HG03135 (cell line): ENCODE measurements around the gene ADGRG6.
"Not testable (repeated sequence)": the region's sequence is repeated elsewhere in the genome, so short reads cannot be mapped to it uniquely, and the experiment has no call there.

Experiments used
- ATAC-seq: cut with Tn5 transposase; IDR thresholded peaks from one replicate; pipeline ENCODE4 v1.9.1; 2021; ENCODE audit warnings: mild to moderate bottlenecking, moderate library complexity; ENCODE audit not compliant: unreplicated experiment

The ADGRG6 gene

DNA sequence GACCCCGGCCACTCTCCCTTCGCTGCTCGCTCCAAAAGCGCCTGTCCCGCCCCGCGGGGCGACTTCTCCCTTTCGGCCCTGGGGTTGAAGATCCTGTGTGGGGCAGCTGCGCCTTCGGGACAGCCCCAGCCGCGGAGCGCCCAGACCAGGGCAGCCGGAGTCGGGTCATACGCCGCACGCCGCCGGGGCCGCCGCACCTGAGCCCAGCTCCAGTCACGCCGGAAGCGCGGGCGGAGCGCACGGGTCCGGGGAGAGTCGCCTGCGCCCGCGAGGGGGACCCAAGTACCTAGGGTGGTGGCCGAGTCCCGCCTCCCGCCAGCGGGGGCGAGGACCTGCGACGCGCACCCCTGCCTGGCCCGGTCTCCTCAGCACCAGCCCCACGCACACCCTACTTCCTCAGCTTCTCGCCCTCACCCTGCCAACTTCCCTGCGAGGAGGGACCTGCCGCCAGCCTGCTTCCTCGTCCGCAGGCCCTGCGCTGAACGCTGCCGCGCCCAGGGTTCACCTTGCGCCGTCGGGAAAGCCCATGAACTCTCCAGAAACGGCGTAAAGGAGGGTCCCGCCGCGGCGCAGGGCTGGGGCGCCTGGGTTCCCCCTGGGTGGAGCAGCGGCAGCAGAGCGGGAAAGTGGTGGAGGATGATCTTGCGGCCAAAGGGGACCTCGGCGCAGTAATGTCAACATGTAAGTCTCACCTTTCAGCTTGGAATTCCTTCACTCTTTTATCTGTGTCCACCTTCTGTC lies at the start of gene ADGRG6:
ADGRG6 (plus strand) TSS at position 357 of the 741 bp plus-strand sequence; CDS start at position 680, 323 bp downstream.
- ATAC-seq = peak; percentile 88

DNA sequence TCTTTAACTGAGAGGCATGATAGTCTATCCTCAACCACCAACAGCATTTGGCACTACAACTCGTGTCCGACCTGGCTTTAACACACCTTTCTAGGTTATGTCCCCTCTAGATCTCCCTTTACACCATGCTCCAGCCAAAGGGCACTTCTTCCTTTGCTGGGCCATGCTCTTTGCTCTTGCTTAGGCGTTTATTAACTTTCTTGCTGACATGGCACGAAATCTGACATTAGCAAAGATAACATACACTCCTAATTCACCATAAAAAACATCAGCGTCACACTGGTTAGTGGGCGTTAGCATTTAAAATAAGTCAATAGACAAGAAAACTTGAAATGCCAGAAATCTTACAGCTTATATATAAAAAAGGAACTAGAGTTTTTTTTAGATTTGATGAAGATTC lies 47.3 kb upstream of the ADGRG6 start:
- ATAC-seq = no peak

DNA sequence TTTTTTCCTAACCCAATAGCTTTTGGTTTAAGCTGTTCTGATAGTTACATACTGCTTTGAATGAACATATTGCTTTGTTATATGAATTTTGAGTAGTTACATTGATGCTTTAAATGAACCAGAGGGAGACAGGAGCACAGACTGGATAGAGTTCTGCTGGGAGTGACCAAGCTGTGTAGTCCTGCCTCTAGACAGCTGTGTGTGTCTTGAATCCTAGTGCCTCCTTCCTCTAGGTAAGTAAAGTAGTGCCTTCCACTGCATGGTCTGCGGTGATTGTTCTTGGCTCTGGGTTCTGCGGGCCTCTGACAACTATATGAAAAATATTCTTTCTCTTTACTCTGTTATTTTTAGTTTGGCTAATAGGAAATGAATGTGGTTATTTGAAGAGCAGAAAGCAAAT lies 46.0 kb upstream of the ADGRG6 start:
- ATAC-seq = no peak

DNA sequence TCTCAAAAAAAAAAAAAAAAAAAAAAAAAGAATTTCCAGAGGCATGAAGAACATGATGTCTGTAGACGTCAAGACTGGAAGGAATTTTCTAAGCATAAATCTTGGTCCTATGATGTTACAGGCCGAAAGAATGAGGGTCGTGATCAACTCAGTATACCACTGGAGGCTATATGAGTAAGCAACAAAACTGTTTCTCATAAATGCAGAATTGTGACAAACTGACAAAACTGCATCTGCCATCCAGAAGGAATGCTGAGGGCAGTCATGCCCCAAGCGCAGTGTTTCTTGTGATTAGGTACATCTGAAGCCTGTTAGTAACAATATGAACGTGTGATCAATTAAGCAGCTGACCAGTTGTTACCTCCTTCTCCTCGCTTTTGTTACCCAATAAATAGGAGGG lies 43.5 kb upstream of the ADGRG6 start:
- ATAC-seq = no peak

DNA sequence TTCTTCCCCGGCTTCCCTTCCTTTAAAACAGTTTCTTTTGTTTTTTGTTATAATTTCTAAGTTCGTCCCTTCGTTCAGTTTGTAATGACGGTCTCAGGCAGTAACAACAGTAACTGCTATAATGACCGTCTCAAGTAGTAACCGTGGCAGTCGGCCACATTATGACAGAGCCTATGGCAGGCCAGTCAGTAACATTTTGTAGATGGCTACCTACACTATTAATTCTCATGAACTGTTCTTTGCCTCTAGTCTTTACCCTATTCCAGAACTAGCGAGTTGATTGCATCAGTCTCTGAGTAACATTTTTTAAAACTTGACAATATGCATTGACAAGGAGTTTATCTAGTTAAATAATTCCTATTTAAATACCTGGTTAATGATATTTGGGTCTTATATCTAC lies 43.0 kb upstream of the ADGRG6 start:
- no peak for ATAC-seq

DNA sequence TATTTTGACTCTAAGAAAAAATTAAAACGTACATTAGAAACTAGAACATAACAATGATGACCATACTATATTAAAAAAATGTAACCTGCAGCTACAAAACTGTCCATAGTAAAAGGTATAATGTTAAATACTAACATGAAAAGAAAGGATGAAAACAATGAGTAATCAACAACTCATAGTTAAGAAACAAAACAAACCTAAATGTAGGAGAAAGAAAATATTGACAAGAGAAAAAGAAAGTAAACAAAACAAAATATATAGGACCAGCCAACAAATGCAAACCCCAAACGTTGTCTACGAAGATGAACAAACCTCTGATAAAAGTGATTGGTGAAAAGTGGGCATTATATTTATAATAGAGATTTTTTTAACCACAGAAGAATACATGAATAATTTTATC lies 41.1 kb upstream of the ADGRG6 start:
- ATAC-seq = no peak

DNA sequence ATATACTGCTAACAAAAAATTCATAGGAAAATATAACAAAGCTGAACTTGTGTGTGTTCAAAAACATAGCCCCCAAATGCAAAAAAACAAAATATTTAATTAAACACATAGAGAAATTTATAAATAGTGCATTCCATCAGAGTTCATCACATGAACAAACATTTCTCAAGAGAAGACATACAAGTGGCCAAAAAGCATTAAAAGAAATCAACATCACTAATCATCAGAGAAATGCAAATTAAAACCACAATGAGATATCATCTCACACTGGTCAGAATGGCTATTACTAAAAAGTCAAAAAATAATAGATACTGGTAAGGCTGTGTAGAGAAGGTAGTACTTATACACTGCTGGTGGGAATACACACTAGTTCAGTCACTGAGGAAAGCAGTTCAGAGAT lies 39.6 kb upstream of the ADGRG6 start:
- ATAC-seq = no peak

DNA sequence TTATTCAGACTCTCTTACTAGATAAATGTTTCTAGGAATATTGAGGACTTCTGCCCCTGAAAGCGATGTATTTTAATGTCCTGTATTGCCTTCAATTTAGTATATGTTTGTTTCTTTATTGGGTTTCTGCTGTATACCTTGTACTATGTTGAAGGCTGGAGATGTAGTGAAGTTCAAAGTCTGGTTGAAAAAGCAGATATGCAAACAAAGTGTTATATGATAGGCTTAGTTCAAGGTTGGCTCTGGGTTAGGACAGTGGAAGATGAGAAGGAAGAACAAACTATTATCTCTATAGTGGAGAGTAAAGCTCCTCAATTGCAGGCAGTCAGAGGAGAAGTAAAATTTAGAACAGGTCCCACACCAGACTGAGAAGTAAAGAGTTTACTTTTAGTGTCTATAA lies 36.3 kb upstream of the ADGRG6 start:
- no peak for ATAC-seq

DNA sequence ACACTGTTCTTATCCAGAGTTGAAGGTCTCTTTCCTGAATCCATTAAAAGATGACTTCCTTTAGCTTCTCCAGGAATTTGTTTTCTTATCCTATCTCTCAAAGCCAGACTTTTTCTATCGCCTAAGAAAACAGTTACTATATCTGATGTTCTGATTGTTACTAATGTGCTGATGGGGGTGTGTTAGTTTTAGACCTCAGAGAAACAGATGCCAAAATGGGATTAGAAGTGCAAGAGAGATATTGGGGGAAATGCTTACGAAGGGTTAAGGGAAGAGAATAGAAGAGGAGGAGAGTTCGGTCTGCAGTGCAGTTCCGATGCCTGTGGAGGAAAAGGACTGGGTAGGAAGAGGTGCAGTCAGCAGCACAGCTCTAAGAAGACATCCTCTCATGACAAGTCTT lies 35.7 kb upstream of the ADGRG6 start:
- no peak for ATAC-seq

DNA sequence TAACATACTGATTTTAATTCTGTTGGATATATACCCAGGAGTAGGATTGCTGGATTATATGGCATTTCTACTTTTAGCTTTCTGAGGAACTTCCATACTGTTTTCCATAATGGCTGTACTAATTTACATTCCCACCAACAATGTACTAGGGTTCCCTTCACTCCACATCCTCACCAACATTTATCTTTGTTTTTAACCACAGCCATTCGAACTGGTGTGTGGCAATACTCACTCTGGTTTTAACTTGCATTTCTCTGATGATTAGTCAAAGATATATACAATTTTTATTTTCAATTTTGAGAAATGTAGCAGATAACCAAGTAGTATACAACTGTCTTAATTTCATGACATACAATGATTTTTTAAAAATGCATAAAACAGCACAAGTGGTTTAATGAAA lies 30.3 kb upstream of the ADGRG6 start:
- no peak for ATAC-seq

DNA sequence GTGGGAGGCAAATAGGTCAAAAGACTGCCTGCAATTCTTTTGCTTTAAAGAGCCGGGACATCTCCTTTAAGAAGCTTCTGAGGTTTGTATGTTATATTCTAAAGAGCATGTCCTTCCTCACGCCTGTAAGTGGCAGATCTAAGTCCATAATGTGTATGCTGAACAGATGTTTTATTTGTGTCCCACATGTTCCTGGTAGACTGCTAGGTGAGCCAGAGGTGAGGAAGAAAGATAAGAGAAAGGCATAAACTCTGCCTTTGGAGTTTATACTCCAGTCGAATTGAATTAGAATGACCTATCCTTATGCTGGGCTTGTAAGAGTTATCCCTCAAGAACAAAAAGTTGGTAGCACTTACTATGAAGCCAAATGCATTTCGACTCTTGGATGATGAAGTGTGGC lies 27.2 kb upstream of the ADGRG6 start:
- ATAC-seq = no peak

DNA sequence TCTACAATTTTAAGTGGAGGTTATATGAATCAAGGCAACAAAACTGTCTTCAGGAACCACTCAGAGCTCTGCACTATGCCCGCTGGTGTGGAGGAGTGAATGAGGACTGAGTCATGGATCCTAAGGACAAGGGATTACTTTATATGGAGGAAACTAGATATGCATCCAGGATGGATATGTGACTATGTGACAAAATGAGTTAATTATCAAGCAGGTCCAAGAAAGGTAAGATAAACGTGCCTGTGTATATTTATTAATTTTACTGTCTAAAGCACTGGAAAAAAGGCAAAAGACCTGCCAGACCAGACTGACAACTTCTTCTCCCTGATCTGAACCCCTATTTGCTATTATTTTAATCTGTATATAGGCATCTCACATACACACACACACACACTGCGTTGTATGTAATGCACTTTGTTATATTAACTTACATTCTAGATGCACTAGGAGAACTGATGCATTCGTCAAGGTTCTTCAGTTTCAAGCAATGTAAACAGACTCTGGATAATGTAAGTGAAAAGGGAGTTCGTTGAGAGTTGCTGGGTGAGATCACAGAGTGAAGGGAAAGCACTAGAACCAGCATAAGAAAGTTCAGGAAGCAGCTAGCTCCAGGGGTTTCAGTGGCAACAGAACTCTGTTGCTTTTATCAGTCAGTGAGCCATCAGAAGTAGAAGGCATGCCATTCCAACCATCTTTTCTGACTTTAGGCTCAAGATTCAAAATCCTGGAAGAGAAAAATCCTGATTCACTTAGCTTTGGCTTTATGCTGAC lies 26.4 kb upstream of the ADGRG6 start:
- ATAC-seq = no peak

DNA sequence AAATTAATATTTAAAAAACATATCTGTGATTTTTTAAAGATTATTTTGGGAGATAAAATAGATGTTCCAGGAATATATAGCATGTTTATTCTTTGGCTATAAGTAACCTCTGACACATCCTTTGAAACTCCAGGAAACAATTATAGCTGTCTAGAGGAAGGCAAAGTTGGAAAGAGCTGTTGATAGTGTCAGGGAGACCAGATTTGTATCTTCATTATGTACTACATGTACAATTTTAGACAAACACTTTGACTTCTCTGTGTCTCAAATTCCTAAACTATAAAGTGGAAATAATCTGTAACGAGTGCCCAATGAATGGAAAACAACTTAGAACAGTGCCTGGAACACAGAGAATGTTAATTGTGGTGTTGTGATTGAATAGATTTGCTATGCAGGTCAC lies 25.6 kb upstream of the ADGRG6 start:
- ATAC-seq = no peak

DNA sequence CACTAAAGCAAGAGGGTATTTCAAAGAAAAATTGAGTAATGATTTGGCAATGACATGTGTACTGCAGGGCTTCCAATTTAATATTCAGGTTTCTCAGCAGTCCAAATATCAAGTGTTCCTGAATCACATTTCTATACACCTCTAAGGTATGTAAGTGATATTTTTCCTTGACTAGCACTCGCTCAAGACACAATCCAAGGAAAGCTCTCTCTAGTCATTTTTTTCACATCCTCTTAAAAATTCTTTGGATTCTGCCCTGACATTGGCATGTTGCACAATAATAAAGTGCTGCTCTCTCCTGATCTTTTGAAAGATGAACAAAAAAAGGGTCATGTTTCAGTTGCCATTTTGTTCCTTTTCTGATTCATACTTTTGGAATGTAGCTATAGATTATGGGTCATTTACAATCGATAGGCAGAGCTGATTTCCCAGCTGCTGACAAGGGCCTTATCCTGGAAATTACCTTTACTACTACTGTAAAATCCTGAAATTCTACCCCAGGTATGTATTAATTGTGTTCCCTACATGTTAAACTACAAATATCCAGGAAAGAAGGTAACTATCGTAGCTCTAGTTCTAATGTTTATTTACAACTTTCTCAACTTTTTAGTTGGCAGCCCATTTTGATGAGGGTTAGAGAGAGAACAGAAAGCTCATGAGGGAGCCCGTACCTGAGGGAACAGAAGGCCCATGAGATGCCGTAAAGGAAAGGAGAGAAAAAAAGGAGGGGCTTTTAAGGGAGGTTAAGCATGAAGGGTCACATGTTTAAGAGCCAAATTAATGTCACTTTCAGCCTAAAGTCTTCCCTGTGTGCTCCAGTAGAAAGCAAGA lies 22.2 kb upstream of the ADGRG6 start:
- ATAC-seq = no peak

DNA sequence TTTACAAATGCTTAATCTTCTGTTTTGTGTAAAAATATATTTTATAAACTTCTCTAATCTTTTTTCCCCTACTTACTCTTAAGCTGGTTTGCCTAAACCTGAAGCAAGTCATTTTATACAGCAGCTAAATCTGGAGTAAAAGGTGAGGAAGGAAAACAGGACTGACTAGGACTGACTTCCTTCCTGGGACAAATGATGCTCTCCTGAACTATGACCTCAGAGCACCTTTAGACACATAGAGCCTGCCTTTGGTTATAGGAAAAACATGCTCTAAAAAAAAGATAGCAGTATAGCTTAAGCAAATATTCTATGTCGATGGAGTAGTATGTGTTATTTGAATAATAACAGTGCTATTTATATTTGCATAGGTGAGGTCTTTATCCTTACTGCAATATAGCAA lies 21.5 kb upstream of the ADGRG6 start:
- ATAC-seq = no peak

DNA sequence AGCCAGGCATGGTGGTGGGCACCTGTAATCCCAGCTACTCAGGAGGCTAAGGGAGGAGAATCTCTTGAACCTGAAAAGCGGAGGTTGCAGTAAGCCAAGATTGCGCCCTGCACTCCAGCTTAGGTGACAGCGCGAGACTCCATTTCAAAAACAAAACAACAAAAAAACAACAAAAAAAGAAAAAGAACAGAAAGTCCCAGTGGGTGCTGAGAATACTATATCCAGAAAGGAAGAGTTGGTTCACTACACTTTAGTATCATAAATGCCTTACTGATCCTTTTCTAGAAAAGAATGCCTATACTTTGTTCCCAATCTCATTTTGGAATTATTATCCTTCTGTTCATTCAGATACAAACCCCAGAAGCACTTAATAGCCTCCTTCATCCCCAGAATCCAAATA lies 20.9 kb upstream of the ADGRG6 start:
- ATAC-seq = no peak

DNA sequence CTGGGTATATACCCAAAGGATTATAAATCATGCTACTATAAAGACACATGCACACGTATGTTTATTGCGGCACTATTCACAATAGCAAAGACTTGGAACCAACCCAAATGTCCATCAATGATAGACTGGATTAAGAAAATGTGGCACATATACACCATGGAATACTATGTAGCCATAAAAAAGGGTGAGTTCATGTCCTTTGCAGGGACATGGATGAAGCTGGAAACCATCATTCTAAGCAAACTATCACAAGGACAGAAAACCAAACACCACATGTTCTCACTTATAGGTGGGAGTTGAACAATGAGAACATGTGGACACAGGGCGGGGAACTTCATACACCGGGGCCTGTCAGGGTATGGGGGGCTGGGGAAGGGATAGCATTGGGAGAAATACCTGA lies 18.7 kb upstream of the ADGRG6 start:
- not testable (repeated sequence) for ATAC-seq

DNA sequence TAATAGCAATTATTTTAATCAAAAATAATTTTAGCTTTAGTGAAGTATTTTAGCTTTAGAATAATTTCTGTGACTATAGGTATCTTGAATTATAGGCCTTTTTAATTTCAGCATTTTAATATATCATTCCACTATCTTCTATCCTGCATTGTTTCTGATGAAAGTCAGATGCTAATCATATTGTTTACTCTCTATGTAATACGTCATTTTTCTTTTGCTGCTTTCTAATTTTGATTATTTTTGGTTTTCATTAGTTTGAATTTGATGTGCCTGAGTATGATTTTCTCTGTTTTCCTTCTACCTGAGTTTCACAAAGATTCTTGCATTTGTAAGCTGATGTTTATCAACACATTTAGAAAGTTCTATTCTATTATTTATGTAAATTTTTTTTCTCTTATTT lies 17.4 kb upstream of the ADGRG6 start:
- ATAC-seq = no peak

DNA sequence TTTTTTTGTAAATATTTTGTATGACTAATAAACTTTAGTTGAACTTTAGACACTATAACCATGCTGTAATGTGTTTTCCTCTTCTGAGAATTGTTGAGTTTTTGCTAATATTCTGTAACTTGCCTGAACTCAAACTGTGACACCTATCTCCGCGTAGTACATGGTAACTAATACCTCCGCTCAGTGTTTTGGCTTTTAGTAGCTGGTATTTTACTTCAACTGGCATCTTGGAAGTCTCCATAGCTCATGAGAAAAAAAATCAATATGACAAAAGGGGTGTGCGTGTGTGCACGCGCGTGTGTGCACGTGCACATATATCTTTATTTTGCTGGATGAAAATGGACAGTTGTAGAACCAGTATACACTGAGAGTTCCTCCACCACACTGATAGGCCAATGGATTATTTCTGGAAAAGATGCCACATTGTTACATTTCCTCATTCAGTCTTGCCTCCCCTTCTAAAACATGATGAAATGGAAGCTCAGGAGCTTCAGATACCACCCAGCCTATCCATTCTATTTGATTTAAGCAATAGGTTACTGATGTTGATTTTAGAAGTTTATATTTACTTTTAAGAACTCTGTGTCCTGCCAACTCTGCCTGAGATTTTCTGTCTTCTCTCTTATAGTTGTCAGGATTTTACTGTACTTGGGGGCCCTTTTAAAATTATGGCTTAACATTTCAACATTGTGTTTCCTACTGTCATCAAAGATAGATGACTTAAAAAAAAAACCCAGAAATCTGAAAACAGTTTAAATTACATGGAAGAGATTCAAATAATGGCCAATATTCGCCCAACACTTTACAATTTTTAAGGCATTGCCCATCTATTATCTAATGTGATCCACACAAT lies 16.3 kb upstream of the ADGRG6 start:
- ATAC-seq = no peak

DNA sequence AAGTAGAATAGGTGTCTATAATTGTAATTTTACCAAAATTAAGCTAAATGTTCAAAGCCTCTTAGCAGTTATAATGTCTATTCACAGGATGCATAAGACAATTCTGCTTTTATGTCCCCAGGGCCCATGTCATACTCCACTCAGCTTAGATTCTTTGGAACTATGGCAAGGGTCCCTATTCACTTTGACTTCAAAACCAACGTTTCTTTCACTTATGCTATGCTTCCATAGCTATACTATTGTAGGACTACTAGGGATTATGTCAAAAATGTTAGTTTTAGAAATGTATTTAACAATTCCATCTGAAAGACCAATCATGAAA lies 15.8 kb upstream of the ADGRG6 start:
- ATAC-seq = no peak

DNA sequence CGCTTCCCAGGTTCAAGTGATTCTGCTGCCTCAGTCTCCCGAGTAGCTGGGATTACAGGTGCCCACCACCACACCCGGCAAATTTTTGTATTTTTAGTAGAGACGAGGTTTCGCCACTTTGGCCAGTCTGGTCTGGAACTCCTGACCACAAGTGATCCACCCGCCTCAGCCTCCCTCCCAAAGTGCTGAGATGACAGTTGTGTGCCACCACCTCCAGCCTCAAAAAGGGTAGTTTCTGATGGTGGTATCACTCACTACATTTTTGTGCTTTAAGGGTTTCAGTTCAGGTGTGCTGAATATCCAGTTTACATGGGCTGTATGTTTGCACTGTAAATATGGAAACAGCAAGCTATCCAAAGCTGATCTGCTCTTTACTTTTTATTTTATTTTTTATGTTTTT lies 12.1 kb upstream of the ADGRG6 start:
- ATAC-seq = no peak
